Kidney (tissue), 14 donors: ENCODE measurements around the gene TTC27. TPM values are rescaled to one million over a fixed set of nuclear protein-coding genes. Genes with fewer than 3 reads are reported as not detected.

Experiments
- DNase-seq, 5 donors: peaks; one replicate each; pipeline ENCODE4 v3.0.0-alpha.2; 2013 to 2020
- FAIRE-seq: peaks from 2 replicates; lab custom pipeline; 2012; peaks lifted over from hg19 to GRCh38; lab: Jason Lieb, UNC
- H3K27ac ChIP-seq, 2 donors: one replicate each; pipeline ENCODE4 v1.7.0; 2013; ENCODE audit warnings: low read depth in 2 of 2, low read length in 2 of 2, inconsistent platforms in 1 of 2
- H3K27me3 ChIP-seq: one replicate; pipeline ENCODE4 v1.7.1; 2013; ENCODE audit warnings: low read length, inconsistent platforms; ENCODE audit not compliant: control insufficient read depth, insufficient read depth
- H3K36me3 ChIP-seq, 3 donors: one replicate each; pipeline versions ENCODE4 v1.7.0 to v1.7.1; 2013; ENCODE audit warnings: low read length in 3 of 3, control low read depth in 1 of 3, inconsistent platforms in 1 of 3; ENCODE audit not compliant: insufficient read depth in 3 of 3, control insufficient read depth in 2 of 3
- H3K4me1 ChIP-seq, 3 donors: one replicate each; pipeline versions ENCODE4 v1.7.0 to v1.7.1; 2013; ENCODE audit warnings: low read length in 3 of 3, inconsistent platforms in 1 of 3, low read depth in 1 of 3; ENCODE audit not compliant: control insufficient read depth in 2 of 3, insufficient read depth in 2 of 3
- H3K4me3 ChIP-seq, 3 donors: one replicate each; pipeline versions ENCODE4 v1.7.0 to v1.8.1; 2013; ENCODE audit warnings: low read length in 3 of 3, control low read depth in 1 of 3, inconsistent platforms in 1 of 3
- H3K9ac ChIP-seq, 3 donors: one replicate each; pipeline versions ENCODE4 v1.7.0 to v1.7.1; 2013; ENCODE audit warnings: low read length in 3 of 3, control low read depth in 1 of 3, inconsistent platforms in 1 of 3
- H3K9me3 ChIP-seq, 3 donors: one replicate each; pipeline versions ENCODE4 v1.7.0 to v1.7.1; 2013; ENCODE audit warnings: low read length in 3 of 3, control low read depth in 1 of 3, inconsistent platforms in 1 of 3; ENCODE audit not compliant: control insufficient read depth in 2 of 3, insufficient read depth in 1 of 3
- CTCF ChIP-seq: IDR thresholded peaks from 3 replicates; pipeline ENCODE4 v1.5.1; 2012; ENCODE audit warnings: mild to moderate bottlenecking, moderate library complexity, borderline replicate concordance; ENCODE audit not compliant: insufficient read depth; ENCODE audit errors: extremely low read depth
- intact Hi-C: fragments of 100-400 bp; cut with DNase I; formaldehyde crosslinking; loops from one replicate; pipeline ENCODE4 v1.11.1; 2022
- polyA plus RNA-seq: library from polyadenylated mRNA; stranded (reverse); fragments of 350-450 nt; fragmentation: Illumina TruSeq; extraction: RNeasy Lipid Tissue Mini Kit (QIAGEN cat#74804); gene quantifications from one replicate; pipeline ENCODE4 v1.2.3, GENCODE V29; 2014; ENCODE audit warnings: low read depth, low replicate concordance; ENCODE audit not compliant: insufficient read depth
- total RNA-seq: library from RNA; stranded (reverse); fragmentation: NEBNext Ultra II Directional; extraction: Animal tissue kit (Norgen Biotek cat#: 25700); gene quantifications from one replicate; pipeline ENCODE4 v1.2.1, GENCODE V29; 2021
- donor health status: control.
- donor health status: control.
- donor health status: control.
- donor health status: control.
- donor health status: control.
- donor health status: DM: yes; HTN: yes; CAD: no.
- donor health status: Normal renal cell carcinoma (clear cell type).

The TTC27 gene
- total and polyA plus RNA-seq, 2 donors from 2014 or later, result 8.0 to 19.7 TPM

GRCh38 chr2:32746669-32747068, 118.8 kb downstream of the TTC27 start:
- no peaks in the 10 kb centered on the region for H3K4me1 ChIP-seq
- no peaks in the 10 kb centered on the region for H3K9me3 ChIP-seq
- no peak for FAIRE-seq
- H3K27me3 ChIP-seq, result no peaks in the 10 kb centered on the region
- H3K27ac ChIP-seq, result no peak overlapping the region
- DNase-seq, result no peak
- TF ChIP-seq CTCF, result no peak
- H3K4me3 ChIP-seq, result no peak overlapping the region
- H3K9ac ChIP-seq, result no peak overlapping the region
- H3K36me3 ChIP-seq, result no peaks in the 10 kb centered on the region
- intact Hi-C loops, result no loop called here

GRCh38 chr2:32748158-32748557, 120.3 kb downstream of the TTC27 start:
- no peak overlapping the region for H3K27ac ChIP-seq
- no peaks in the 10 kb centered on the region for H3K27me3 ChIP-seq
- no peaks in the 10 kb centered on the region for H3K9me3 ChIP-seq
- H3K4me1 ChIP-seq, result no peaks in the 10 kb centered on the region
- no peak overlapping the region for H3K4me3 ChIP-seq
- intact Hi-C loops, result no loop called here
- no peak for TF ChIP-seq CTCF
- FAIRE-seq (no peak), DNase-seq (no peak)
- no peak overlapping the region for H3K9ac ChIP-seq
- H3K36me3 ChIP-seq, result no peaks in the 10 kb centered on the region

GRCh38 chr2:32750880-32751279, 123.0 kb downstream of the TTC27 start:
- intact Hi-C loops, result no loop called here
- no peak overlapping the region for H3K27ac ChIP-seq
- no peaks in the 10 kb centered on the region for H3K4me1 ChIP-seq
- FAIRE-seq (no peak), DNase-seq (no peak)
- TF ChIP-seq CTCF, result no peak
- no peak overlapping the region for H3K4me3 ChIP-seq
- no peak overlapping the region for H3K9ac ChIP-seq
- no peaks in the 10 kb centered on the region for H3K9me3 ChIP-seq
- no peaks in the 10 kb centered on the region for H3K27me3 ChIP-seq
- no peaks in the 10 kb centered on the region for H3K36me3 ChIP-seq

- no peak overlapping the region for H3K4me3 ChIP-seq
- no peaks in the 10 kb centered on the region for H3K27me3 ChIP-seq
Measured at GRCh38 chr2:32752205-32752604, 124.4 kb downstream of the TTC27 start.

More at GRCh38 chr2:32752205-32752604, 124.4 kb downstream of the TTC27 start:
- intact Hi-C loops, result no loop called here
- Histone ChIP-seq H3K4me1 (no peaks in the 10 kb centered on the region), H3K36me3 (no peaks in the 10 kb centered on the region), H3K9ac (no peak overlapping the region), H3K9me3 (no peaks in the 10 kb centered on the region), H3K27ac (no peak overlapping the region)
- DNase-seq (peak in 1 of 5 donors; percentile 22), FAIRE-seq (no peak)
- TF ChIP-seq CTCF, result no peak
